ENCODE data around the gene GTF3C2.

- TF ChIP-seq GATA3 (IDR thresholded peaks at IDR 0.05; ENCODE audit: low read depth, low read length) = no peak
- TF ChIP-seq GATA2 (IDR thresholded peaks at IDR 0.05; ENCODE audit: low read depth, low read length) = no peak
Observed at GRCh38 chr2:27378096-27378808, 21.7 kb upstream of the GTF3C2 start.
